Muscle layer of colon (tissue), 2 donors: ENCODE data around the gene ARHGEF28.

ENCODE experiments used
- H3K27ac ChIP-seq: one replicate; pipeline ENCODE4 v1.7.0; 2013; ENCODE audit warnings: low read depth, mild to moderate bottlenecking, low read length, moderate library complexity
- H3K27me3 ChIP-seq, 2 donors: one replicate each; pipeline ENCODE4 v1.7.0; 2013; ENCODE audit warnings: low read length in 2 of 2, mild to moderate bottlenecking in 2 of 2; ENCODE audit not compliant: insufficient read depth in 2 of 2, control insufficient read depth in 1 of 2
- H3K36me3 ChIP-seq: one replicate; pipeline ENCODE4 v1.7.0; 2013; ENCODE audit warnings: mild to moderate bottlenecking, low read length; ENCODE audit not compliant: insufficient read depth
- H3K4me1 ChIP-seq: one replicate; pipeline ENCODE4 v1.7.0; 2013; ENCODE audit warnings: mild to moderate bottlenecking, low read length; ENCODE audit not compliant: insufficient read depth
- H3K4me3 ChIP-seq, 2 donors: one replicate each; pipeline ENCODE4 v1.7.0; 2013; ENCODE audit warnings: low read length in 2 of 2, low read depth in 1 of 2, mild to moderate bottlenecking in 1 of 2, moderate library complexity in 1 of 2
- H3K9ac ChIP-seq: one replicate; pipeline ENCODE4 v1.7.0; 2013; ENCODE audit warnings: low read length
- H3K9me3 ChIP-seq: one replicate; pipeline ENCODE4 v1.7.0; 2013; ENCODE audit warnings: mild to moderate bottlenecking, low read length
- donor health status: abdominal sarcoma.
- donor health status: Adenocarcinoma of cecum.

The ARHGEF28 gene

DNA sequence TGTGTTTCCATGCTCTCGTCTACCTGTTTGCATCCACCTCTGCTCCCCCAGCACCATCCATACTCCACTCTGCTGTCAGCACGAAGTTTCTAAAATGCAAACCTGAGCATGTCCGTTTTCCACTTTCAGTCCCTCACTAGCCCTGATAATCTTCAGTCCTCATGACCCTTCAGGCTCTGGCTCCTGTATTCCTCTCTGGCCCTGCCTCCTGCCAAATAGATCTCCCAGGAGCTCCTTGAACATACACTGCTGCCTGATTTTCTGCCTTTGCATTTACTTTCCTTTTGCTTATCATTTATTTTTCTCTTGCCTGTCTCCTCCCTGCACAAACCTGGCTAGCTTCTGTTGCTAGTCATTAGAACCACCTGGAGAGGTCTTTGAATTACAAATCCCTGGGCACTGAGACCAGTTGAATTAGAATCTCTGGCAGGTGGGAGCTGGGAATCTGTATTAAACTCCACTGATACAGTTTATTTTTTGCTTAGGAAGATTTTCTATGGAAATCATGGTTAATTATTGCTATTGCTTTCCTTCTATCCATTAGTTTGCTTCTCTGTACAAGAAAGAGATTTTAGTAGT, 18.5 kb downstream of the ARHGEF28 start:
- Histone ChIP-seq H3K4me3 (no peak overlapping the region), H3K27me3 (no peaks in the 10 kb centered on the region), H3K9ac (no peak overlapping the region), H3K36me3 (no peaks in the 10 kb centered on the region), H3K9me3 (no peaks in the 10 kb centered on the region), H3K4me1 (no peaks in the 10 kb centered on the region), H3K27ac (no peak overlapping the region)

DNA sequence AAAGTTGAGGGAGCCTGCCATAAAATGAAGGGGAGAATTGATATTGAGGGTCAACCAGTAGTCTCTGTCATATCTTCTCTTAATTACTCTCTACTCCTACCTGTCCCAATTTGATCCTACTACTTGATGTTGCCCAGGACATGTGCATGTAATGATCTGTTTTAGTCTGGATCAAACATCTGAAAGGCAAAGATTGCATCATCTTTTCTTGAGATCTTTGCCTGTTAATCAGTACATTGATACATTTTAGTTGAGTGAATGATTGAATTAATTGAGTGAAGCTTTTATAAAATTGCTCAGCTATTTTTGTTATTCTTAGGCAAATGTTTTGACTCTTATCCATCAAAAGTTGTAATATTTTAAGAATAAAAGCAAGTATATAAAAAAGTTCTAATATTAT, 21.7 kb downstream of the ARHGEF28 start:
- no peaks in the 10 kb centered on the region for H3K9me3 ChIP-seq
- no peaks in the 10 kb centered on the region for H3K36me3 ChIP-seq
- no peak overlapping the region for H3K9ac ChIP-seq
- H3K4me3 ChIP-seq, result no peak overlapping the region
- H3K4me1 ChIP-seq, result no peaks in the 10 kb centered on the region
- H3K27me3 ChIP-seq, result no peaks in the 10 kb centered on the region
- H3K27ac ChIP-seq, result no peak overlapping the region

DNA sequence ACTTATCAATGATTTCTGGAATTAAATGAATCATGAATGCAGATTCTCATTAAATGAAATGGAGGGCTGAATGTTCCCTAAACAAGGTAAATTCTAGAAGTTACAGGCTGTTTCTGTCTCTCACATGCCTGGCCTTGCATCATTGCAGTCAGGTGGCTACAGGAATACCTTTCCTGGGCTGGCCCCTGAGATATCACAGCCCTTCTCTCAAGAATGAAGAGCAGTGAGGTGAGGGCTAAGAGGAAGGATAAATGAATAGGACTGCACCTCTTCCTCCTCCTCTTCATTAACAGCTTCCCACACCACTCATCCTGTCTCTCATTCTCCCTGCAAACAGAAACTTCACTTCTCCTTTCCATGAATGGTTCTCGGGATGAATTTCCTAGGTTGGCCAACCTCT, 22.5 kb downstream of the ARHGEF28 start:
- no peaks in the 10 kb centered on the region for H3K4me1 ChIP-seq
- H3K27me3 ChIP-seq, result no peaks in the 10 kb centered on the region
- no peak overlapping the region for H3K27ac ChIP-seq
- H3K9ac ChIP-seq, result no peak overlapping the region
- no peaks in the 10 kb centered on the region for H3K36me3 ChIP-seq
- no peak overlapping the region for H3K4me3 ChIP-seq
- H3K9me3 ChIP-seq, result no peaks in the 10 kb centered on the region

DNA sequence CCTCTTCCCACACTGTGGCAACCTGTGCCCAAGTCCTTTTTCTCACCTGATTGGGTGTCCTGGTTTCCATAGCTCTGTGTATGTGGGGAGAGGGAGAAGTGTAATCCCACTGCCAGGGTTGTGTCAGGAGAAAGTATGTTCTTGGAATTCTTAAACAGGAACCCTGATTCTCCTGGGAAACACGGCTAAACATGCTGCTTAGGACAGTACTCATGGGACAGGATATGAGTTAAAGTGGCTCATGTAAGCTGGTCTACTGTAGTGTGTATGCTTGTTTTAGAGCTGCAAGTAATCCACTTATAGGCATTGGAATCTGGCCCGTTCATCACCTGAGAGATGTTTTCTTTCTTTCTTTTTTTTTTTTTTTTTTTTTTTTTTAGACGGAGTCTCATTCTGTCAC, 23.9 kb downstream of the ARHGEF28 start:
- H3K9ac ChIP-seq, result no peak overlapping the region
- H3K4me1 ChIP-seq, result no peaks in the 10 kb centered on the region
- no peaks in the 10 kb centered on the region for H3K27me3 ChIP-seq
- H3K36me3 ChIP-seq, result no peaks in the 10 kb centered on the region
- no peak overlapping the region for H3K4me3 ChIP-seq
- no peaks in the 10 kb centered on the region for H3K9me3 ChIP-seq
- H3K27ac ChIP-seq, result no peak overlapping the region

DNA sequence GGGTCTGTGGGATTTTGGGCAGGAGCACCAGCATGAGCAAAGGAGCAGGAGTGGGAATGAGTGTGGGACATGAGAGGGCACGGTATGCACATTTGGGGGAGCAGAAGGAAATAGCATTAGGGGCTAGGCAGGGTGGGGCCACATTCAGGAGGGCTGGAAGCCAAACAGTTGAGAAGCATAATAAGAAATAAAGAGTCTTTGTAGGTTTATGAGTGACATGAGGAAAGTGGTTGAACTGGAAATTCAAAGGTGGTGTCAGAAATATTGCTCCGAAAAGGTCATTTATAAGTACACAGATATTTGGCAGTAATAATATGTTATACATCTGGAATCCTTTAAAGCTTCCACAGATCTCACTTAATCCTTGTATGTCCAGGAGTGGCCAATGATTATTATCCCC, 26.4 kb downstream of the ARHGEF28 start:
- H3K9me3 ChIP-seq, result no peaks in the 10 kb centered on the region
- no peaks in the 10 kb centered on the region for H3K27me3 ChIP-seq
- H3K36me3 ChIP-seq, result no peaks in the 10 kb centered on the region
- H3K9ac ChIP-seq, result no peak overlapping the region
- no peak overlapping the region for H3K4me3 ChIP-seq
- no peak overlapping the region for H3K27ac ChIP-seq
- H3K4me1 ChIP-seq, result no peaks in the 10 kb centered on the region

DNA sequence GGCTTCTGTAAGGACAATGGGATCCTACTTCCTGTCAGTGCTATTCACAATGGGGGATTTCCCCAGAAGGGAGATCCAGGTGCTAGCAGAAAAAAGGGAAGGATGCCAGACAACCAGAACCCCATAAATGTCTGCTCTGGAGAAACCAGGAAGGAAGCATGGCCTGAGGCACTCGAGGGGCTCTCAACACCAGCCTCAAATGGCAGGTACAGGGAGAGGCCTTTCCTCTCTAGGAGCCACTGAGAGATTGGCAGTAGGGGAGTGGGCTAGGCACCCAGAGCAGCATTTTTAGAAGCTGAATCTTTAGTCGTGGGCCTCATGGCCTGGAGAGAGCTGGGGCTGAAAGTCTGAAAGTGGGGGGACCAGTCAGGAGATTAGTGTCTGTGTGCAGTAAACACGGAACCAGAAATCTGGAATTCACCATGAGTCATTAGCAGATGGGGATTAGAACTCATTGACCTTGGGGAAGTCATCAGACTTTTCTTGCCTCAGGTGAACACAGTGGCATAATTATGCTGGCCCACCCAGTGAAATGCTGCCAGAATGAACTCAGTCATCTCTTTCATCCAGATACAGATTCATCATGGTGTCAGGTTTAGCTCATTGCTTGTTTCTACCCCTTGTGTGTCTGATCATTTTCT, 28.3 kb downstream of the ARHGEF28 start:
- H3K4me3 ChIP-seq, result no peak overlapping the region
- no peaks in the 10 kb centered on the region for H3K4me1 ChIP-seq
- H3K27ac ChIP-seq, result no peak overlapping the region

DNA sequence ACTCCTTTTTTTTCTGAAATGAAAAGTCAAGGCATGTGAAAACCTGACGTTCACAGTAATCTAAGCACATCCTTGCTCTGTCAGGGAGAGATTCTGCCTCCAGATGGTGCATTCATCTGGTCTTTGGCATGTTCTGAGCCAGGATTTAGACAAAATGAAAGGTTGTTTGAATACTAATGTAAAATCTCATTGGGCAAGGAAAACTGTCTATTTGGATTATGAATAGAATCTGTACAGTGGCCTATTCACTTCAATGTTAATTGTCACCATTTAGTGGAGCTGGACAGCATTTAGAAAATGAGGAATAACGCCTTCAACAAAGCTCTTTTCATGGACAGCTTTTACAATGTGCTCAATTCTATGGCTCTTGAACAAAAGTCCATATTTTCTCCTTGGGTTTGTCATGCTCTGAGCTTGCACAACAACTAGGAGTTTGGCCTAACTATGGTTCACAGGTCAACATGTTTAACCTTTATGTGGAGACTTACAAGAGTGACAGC, 28.9 kb downstream of the ARHGEF28 start:
- Histone ChIP-seq H3K27ac (no peak overlapping the region), H3K9ac (no peak overlapping the region), H3K36me3 (no peaks in the 10 kb centered on the region), H3K4me1 (no peaks in the 10 kb centered on the region), H3K9me3 (no peaks in the 10 kb centered on the region), H3K4me3 (no peak overlapping the region), H3K27me3 (no peaks in the 10 kb centered on the region)

More for the DNA sequence above, 28.3 kb downstream of the ARHGEF28 start:
- no peaks in the 10 kb centered on the region for H3K9me3 ChIP-seq
- H3K27me3 ChIP-seq, result no peaks in the 10 kb centered on the region
- no peak overlapping the region for H3K9ac ChIP-seq
- H3K36me3 ChIP-seq, result no peaks in the 10 kb centered on the region

- no peaks in the 10 kb centered on the region for H3K4me1 ChIP-seq
- no peak overlapping the region for H3K27ac ChIP-seq
- H3K36me3 ChIP-seq, result no peaks in the 10 kb centered on the region
- H3K9ac ChIP-seq, result no peak overlapping the region
- no peak overlapping the region for H3K4me3 ChIP-seq
- no peaks in the 10 kb centered on the region for H3K27me3 ChIP-seq
- no peaks in the 10 kb centered on the region for H3K9me3 ChIP-seq
Measured at GRCh38 chr5:73655521-73656160, 29.6 kb downstream of the ARHGEF28 start.

GRCh38 chr5:73661753-73662152, 35.8 kb downstream of the ARHGEF28 start:
- Histone ChIP-seq H3K9me3 (no peaks in the 10 kb centered on the region), H3K4me1 (no peaks in the 10 kb centered on the region), H3K27me3 (no peaks in the 10 kb centered on the region), H3K36me3 (no peaks in the 10 kb centered on the region), H3K4me3 (no peak overlapping the region), H3K27ac (no peak overlapping the region), H3K9ac (no peak overlapping the region)

DNA sequence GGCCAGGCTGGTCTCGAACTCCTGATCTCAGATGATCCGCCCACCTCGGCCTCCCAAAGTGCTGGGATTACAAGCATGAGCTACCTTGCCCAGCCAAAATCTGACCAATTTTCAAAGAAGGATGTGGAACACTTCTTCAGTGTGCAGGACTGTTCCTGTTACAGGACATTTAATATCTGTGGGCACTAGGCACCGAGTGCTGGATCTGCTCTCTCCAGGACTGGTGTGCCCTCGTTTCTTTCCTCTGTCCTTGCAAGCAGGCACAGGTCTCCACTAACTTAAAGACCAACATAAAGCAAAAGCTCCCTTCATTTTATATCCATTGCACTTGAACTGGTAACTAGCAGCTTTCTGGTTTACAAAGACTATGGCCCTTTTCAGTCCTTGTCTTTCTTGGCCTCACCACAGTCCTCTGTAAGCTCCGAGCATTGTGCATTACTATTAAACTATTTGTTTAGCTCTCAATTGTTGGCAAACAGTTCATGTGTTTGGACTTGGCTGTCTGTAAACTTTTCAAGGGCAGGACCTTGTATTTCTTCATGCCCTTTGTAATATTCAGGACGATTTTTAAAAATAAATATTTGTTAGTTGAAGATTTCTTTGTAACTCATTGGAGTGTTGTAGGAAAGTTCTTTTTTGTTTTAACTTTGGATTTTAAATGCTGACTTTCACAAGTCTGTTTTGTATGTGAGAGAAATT, 37.3 kb downstream of the ARHGEF28 start:
- H3K9me3 ChIP-seq, result no peaks in the 10 kb centered on the region
- H3K27ac ChIP-seq, result no peak overlapping the region
- H3K27me3 ChIP-seq, result no peaks in the 10 kb centered on the region
- H3K9ac ChIP-seq, result no peak overlapping the region
- no peak overlapping the region for H3K4me3 ChIP-seq
- H3K4me1 ChIP-seq, result no peaks in the 10 kb centered on the region
- H3K36me3 ChIP-seq, result no peaks in the 10 kb centered on the region

GRCh38 chr5:73663860-73664240, 37.9 kb downstream of the ARHGEF28 start:
- Histone ChIP-seq H3K27me3 (no peaks in the 10 kb centered on the region), H3K4me1 (no peaks in the 10 kb centered on the region), H3K9ac (no peak overlapping the region), H3K36me3 (no peaks in the 10 kb centered on the region), H3K4me3 (no peak overlapping the region), H3K9me3 (no peaks in the 10 kb centered on the region), H3K27ac (no peak overlapping the region)
